ENCODE results near the gene CDH1.

DNA sequence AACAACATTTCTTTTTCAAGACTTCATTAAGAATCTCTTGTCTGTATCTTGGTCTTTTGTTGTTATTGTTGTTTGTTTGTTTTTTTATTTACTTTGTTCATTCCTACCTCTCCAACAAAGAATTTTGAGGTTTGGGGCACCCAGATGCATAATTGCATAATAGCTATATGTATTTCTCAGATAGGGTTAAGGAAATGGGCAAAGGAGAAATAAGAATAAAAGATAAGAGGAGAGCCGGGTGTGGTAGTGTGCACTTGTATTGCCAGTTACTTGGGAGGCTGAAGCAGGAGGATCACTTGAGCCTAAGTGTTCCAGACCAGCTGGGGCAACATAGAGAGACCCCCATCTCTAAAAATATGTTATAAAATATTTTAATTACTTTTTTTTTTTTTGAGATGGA is 30.5 kb downstream of the CDH1 start:
- TF ChIP-seq TAF1 (IDR thresholded peaks at IDR 0.05; ENCODE audit: low read depth): no peak
- no peak for TF ChIP-seq TEAD4 (IDR thresholded peaks at IDR 0.05)
- TF ChIP-seq, protein P1, sequence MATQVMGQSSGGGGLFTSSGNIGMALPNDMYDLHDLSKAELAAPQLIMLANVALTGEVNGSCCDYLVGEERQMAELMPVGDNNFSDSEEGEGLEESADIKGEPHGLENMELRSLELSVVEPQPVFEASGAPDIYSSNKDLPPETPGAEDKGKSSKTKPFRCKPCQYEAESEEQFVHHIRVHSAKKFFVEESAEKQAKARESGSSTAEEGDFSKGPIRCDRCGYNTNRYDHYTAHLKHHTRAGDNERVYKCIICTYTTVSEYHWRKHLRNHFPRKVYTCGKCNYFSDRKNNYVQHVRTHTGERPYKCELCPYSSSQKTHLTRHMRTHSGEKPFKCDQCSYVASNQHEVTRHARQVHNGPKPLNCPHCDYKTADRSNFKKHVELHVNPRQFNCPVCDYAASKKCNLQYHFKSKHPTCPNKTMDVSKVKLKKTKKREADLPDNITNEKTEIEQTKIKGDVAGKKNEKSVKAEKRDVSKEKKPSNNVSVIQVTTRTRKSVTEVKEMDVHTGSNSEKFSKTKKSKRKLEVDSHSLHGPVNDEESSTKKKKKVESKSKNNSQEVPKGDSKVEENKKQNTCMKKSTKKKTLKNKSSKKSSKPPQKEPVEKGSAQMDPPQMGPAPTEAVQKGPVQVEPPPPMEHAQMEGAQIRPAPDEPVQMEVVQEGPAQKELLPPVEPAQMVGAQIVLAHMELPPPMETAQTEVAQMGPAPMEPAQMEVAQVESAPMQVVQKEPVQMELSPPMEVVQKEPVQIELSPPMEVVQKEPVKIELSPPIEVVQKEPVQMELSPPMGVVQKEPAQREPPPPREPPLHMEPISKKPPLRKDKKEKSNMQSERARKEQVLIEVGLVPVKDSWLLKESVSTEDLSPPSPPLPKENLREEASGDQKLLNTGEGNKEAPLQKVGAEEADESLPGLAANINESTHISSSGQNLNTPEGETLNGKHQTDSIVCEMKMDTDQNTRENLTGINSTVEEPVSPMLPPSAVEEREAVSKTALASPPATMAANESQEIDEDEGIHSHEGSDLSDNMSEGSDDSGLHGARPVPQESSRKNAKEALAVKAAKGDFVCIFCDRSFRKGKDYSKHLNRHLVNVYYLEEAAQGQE (IDR thresholded peaks at IDR 0.05; ENCODE audit: low read depth): no peak
- TF ChIP-seq, protein P2, sequence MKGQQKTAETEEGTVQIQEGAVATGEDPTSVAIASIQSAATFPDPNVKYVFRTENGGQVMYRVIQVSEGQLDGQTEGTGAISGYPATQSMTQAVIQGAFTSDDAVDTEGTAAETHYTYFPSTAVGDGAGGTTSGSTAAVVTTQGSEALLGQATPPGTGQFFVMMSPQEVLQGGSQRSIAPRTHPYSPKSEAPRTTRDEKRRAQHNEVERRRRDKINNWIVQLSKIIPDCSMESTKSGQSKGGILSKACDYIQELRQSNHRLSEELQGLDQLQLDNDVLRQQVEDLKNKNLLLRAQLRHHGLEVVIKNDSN (IDR thresholded peaks at IDR 0.05): no peak
- no peak for TF ChIP-seq YY1 (IDR thresholded peaks at IDR 0.05; ENCODE audit: low read depth)
- TF ChIP-seq NFIC (IDR thresholded peaks at IDR 0.05): no peak
- no peak for TF ChIP-seq CEBPB (IDR thresholded peaks at IDR 0.05)
- no peak for TF ChIP-seq EP300 (IDR thresholded peaks at IDR 0.05; ENCODE audit: borderline replicate concordance)
- no peak for TF ChIP-seq RAD21 (IDR thresholded peaks at IDR 0.05; ENCODE audit: low read depth)
- TF ChIP-seq TCF12 (IDR thresholded peaks at IDR 0.05; ENCODE audit: low read depth): no peak
- TF ChIP-seq FOXM1 (IDR thresholded peaks at IDR 0.05; ENCODE audit: borderline replicate concordance, low read depth): no peak
- TF ChIP-seq, protein P3, sequence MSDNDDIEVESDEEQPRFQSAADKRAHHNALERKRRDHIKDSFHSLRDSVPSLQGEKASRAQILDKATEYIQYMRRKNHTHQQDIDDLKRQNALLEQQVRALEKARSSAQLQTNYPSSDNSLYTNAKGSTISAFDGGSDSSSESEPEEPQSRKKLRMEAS (IDR thresholded peaks at IDR 0.05): no peak
- no peak for TF ChIP-seq ZBTB7A (IDR thresholded peaks at IDR 0.05; ENCODE audit: low read depth)

Data from Ishikawa (cell line).